CD1c-positive myeloid dendritic cell (primary cell): ENCODE data around the gene CDK2.
"Not testable (repeated sequence)": the region's sequence is repeated elsewhere in the genome, so short reads cannot be mapped to it uniquely, and the experiment has no call there.

Source experiments
- DNase-seq: peaks from one replicate; pipeline ENCODE4 v3.0.0-alpha.2; 2016; ENCODE audit errors: extremely low spot score

CDK2 gene

DNA sequence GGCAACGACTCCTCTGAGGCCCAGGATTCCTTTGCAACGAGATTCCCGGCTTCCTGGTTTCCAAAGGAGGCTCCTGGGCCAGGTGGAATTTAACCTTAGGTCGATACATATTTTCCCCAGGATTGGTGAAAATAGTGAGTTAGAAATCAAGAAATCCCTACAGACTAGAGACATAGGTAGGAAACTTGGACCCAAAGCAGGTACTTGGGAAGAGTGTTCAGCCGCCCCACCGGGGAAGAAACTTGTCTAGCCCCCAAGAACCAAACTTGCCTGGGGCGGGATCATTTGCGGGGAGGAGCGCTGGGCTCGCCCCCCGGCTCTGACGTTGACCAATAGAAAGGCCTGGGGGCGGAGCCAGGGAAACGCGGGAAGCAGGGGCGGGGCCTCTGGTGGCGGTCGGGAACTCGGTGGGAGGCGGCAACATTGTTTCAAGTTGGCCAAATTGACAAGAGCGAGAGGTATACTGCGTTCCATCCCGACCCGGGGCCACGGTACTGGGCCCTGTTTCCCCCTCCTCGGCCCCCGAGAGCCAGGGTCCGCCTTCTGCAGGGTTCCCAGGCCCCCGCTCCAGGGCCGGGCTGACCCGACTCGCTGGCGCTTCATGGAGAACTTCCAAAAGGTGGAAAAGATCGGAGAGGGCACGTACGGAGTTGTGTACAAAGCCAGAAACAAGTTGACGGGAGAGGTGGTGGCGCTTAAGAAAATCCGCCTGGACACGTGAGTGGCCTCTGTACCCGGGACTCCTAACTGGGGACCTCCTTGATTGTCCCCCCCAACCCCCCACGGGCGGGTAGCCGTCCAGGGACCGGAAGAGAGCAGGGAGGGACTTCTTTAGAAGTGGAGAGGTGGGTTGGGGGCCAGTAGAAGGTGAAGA, at the start of gene CDK2:
CDK2 (plus strand) TSS at position 423 of the 874 bp plus-strand sequence; CDS start at position 602, 179 bp downstream.
- DNase-seq: peak; percentile 92

DNA sequence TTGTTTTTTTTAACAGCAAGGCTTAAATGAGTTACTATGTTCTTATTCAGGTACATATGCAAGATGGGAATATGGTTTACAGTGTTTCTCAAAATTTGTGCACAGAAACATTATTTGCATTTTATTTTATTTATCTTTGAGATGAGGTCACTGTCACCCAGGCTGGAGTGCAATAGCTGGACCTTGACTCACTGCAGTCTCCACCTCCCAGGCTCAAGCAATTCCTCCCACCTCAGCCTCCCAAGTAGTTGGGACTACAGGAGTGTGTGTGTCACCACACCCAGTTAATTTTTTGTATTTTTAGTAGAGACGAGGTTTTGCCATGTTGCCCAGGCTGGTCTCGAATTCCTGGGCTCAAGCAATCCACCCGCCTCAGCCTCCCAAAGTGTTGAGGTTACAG, 47.6 kb upstream of the CDK2 start:
- not testable (repeated sequence) for DNase-seq

- no peak for DNase-seq
Measured at GRCh38 chr12:55922126-55922525, 44.5 kb upstream of the CDK2 start.

DNA sequence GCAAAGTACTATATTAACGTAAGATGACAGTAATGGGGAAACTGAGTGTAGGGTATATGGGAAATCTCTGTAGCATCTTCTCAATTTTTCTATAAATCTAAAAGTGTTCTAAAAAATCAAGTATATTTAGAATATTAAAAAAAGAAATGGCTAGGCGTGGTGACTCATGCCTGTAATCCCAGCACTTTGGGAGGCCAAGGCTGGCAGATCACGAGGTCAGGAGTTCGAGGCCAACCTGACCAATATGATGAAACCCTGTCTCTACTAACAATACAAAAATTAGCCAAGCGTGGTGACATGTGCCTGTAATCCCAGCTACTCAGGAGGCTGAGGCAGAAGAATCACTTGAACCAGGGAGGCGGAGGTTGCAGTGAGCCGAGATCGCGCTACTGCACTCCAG, 43.0 kb upstream of the CDK2 start:
- DNase-seq: not testable (repeated sequence)

- DNase-seq: no peak
Measured at GRCh38 chr12:55925371-55925770, 41.3 kb upstream of the CDK2 start.

DNA sequence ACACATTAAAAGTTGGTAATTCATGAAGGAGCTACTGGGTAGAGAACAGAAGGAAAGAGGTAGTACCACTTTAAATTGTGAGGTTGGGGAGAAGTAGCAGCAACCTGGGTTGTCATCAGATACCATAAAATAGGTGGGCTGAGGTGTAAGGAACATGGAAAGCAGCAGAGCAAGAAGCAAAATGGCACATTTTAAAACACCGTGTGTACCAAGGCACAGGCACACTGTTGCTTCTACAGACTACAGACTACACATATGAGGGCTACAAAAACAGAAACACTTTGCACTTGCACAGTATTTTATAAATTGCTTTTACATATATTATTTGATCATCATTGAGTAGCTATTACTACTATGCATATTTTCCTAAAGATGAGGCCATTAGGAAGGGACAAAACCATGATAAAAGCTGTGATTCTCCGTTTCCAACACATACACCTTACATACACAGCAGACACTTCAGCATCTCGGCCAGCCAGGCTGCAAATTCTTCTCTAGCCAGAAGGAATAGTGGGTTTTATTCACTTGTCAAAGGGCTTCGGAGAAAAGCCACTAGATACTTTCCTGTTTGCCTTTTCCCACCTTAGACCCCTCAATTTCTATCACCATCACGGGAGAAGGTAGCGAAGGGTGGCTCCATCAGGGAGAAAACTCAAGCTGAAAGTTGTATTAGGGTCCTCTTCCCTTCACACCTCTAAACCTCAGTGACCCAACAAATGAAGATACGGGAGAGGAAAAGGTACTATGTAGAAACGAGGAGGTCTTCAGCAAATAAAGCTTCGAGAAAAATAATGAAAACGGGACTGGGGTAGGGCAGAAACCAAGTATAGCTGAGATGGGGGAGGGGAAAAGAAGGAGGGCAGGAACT, 40.5 kb upstream of the CDK2 start:
- no peak for DNase-seq

DNA sequence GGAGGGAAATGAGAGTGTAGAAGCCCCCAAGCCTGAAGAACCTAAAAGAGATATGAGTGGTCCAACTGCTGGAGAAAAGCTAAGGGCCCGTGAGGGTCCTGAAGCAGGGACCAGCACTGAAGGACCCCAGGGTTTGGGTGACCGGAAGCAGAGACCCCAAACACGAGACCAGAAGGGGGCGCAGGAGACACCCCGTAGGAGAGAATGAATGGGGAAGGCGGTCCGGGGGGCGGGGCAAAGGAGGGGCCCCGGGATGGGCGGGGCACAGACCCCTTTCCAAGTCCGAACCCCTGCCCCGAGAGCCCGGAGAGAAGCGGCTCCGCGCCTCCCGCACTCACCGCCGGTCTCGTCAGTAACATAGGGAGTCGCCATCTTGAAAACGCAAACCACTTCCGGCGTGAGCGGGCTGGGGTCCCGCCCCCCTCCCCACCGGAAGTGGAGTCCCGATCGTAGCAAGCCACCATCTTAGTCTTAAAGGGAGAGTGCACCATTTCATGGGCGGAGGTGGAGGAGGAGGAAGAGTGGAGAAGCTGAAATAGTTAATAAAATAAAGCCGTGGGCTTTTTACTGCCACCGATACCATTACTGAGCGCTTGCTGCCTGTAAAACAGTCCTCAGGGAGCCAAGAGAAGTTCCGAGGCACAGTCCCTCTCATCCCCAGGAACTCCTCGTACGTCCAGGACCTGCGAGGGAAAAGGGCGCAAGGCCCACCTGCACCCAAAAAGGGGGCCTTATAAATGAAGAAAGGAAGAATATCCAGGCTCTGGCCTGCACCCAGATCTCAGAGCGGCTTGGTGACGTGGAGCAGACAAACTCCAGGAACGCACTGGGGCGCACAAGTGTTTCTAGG, 39.7 kb upstream of the CDK2 start:
- DNase-seq: peak; percentile 93

DNA sequence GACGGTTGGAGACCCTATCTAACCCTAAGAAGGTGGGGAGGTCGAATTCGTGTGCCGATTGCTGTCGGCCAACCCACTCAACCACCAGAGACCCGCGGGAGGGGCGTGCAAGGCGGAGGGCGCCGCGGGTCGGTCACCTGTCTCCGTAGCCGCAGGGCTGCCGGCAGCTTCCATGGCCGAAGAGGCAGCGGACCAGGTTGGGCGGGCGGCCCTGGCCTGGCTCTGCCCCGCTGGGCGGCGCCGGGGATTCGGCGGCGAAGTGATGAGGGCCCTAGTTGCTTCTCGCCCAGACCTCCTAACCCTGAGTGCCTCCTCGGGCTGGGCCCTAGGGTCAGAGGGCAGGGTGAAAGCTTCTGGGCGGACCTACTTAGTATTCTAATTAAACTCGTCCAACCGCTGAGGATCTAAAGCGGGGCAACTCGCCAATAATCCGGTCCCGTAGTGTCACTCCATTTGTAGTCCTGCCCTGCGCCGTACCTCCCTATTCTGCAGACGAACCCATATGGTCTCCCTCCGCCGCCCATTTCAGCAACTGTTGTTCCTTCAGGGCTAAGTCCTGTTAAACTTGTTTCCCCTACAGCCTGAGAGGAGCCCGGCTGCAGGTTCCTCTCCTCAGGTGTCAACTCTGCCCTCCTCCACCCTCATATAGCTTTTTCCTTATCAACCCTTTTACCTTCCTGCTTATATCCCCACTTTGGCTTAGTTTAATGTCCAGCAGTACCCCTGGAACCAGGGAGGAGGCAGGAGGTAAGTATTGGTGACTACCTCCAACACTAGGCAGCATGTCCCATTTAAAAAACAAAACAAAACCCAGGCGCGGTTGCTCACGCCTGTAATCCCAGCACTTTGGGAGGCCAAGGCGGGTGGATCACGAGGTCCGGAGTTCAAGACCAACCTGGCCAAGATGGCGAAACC, 38.8 kb upstream of the CDK2 start, which contains the start of gene PYM1:
PYM1 (minus strand) TSS at position 307 of the 915 bp plus-strand sequence; CDS start at position 174, 133 bp downstream.
- peak; percentile 89 for DNase-seq

- peak; percentile 71 for DNase-seq
Measured at GRCh38 chr12:55929306-55929791, 37.3 kb upstream of the CDK2 start.

DNA sequence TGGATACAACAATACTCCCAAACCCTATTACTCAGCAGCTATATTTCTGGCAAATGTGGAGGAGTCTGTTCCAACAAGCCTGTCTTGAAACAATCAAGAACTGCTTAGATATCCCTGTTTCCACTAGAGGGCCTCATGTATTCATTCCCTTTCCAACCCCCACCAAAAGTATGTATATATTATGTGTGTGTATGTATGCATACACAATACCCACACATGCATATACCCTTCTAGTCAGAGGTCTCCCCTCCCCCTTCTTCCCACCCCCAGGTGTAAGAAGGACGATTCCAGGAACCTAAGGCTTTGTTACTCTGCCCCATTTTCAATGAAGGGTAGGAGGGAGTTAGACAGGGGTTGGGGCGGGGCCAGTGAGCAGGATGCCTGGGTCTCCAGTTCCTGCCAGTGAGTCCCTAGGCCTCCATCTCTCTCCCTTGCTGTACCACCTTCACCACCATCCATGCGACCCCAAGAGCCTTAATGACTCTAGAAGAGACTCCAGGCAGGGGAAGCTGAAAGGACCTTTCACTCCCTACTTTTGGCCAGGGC, 35.8 kb upstream of the CDK2 start, which contains the start of gene DGKA:
DGKA (plus strand) TSS at position 392 of the 546 bp plus-strand sequence. CDS start 5,342 bp downstream, outside the sequence.
- DNase-seq: peak; percentile 52

- DNase-seq: no peak
Measured at GRCh38 chr12:55931317-55931779, 35.3 kb upstream of the CDK2 start.

GRCh38 chr12:55931780-55932550, 34.7 kb upstream of the CDK2 start:
- DNase-seq: peak; percentile 42

DNA sequence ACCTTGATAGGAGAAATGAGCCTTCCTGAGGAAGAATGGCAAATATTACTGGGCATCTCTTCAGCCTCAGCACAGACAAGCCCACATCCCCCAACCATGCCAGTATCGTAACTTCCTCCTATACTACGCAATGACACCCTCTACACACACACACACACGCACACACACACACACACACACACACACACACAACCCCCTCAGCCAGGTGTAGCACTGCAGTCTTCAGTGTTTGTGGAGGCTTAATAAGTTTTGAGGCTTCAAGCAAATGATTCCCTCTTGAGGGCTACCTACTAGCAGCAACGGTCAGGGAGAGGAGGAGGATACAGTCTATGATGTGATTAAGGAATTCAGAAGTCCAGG, 34.1 kb upstream of the CDK2 start:
- peak; percentile 42 for DNase-seq

DNA sequence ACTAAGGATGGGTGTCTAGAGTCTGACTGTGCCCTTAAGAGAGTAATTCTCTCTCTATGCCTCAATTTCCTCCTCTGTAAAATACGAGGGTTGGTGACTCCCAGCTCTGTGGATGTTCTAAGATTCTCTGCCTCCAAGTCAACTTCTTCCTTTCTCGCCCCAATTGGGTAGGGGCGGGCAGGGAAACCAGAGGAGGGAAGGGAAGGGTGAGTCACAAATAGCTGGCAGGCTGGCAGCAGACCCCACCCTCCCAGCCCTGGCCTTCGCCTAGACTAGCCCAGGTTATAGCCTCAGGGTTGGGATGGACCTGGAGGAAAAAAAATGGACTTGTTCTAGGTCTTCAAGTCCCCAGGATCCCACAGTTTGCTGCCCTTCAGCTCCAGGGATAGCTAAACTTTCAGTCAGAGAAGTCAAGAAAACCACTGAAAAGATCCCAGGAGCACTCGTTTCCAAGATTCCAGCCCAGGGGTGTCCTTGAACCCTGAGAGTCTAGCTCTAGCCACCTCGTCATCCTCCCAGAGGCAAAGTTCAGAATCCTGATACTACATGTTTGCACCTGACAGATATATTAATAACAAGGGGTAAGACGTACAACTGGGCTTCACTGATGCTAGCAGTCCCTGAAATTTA, 33.3 kb upstream of the CDK2 start:
- DNase-seq: peak; percentile 58

DNA sequence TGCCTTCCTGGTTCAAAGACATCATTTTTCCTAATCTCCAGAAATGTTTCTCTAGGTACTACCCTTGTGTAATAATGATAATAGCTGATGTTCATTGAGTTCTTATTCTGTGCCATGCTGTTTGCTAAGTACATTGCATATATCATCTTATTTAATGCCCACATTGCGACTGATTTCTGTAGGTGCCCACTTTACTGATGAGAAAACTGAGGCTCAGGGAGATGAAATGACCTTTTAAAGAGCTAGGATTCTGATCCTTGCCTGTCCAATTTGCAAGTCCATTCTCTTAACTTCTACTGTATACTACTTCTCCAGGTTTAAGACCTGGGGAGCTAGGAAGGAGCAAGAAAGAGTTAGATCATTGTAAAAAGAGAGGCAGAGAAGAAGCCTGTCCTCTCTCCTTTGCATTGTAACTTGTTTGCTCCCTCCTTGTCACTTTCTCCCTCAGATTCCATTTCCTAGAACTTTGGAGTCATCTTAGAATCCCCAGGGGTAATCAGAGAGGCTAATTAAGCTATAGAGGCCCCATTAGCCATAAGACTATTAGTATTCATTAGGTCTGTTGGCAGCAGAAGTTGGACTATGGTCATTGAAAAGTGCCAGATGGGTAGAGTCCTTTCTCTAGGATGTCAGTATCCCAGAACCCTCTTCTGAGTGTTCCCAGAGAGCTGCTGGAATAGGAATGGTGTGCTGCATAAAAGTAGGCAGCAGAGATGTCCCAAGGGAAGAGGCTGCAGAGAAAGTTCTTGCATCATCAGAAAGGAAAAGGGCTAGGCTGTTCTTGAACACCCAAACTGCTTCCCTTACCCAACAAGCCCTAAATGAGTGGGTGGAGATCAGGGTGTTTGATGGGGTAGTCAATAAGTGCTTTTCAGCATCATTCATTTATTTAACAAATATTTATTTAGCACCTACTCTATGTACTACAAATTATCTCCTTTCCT, 32.6 kb upstream of the CDK2 start:
- no peak for DNase-seq

- DNase-seq: no peak
Measured at GRCh38 chr12:55934773-55935172, 31.9 kb upstream of the CDK2 start.

GRCh38 chr12:55935738-55936151, 30.9 kb upstream of the CDK2 start:
- DNase-seq: no peak
